Germinal center (tissue), 1 donor: ENCODE data around the gene KRTAP13-2.

ENCODE experiments used
- DNase-seq: peaks from one replicate; pipeline ENCODE4 v3.0.0; 2012; ENCODE audit warnings: mixed read lengths, low spot score

Gene KRTAP13-2

GRCh38 chr21:30372139-30372770 lies at the start of gene KRTAP13-2:
TSS of gene KRTAP13-2 (minus strand) at chr21:30372271. CDS start at chr21:30372213, 58 bp downstream.
- DNase-seq, result no peak

DNA sequence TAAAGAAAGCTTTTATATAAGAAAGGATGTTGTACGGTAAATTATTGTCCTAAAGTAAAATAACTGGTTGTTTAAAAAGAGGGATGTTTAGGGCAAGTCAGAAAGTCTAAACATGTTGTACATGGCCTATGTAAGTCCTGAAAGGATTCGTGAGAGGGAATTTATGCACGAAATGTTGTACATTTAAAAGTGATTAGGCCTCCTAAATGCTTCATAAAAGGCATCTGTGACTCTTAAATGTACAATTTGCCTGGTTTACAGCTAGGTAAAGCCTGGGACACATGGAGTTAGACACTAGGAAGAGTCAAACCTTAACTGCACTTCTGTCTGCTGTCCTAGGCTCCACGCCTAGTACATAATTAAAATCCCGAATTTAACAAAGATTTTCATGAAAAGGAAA lies 43.9 kb upstream of the KRTAP13-2 start:
- no peak for DNase-seq

- DNase-seq, result no peak
These were observed 36.9 kb upstream of the KRTAP13-2 start for GRCh38 chr21:30408782-30409494.

GRCh38 chr21:30395731-30396130 lies 23.7 kb upstream of the KRTAP13-2 start, which contains the start of gene KRTAP13-1:
TSS of gene KRTAP13-1 (plus strand) at chr21:30396031. CDS start at chr21:30396087, 56 bp downstream.
- no peak for DNase-seq

DNA sequence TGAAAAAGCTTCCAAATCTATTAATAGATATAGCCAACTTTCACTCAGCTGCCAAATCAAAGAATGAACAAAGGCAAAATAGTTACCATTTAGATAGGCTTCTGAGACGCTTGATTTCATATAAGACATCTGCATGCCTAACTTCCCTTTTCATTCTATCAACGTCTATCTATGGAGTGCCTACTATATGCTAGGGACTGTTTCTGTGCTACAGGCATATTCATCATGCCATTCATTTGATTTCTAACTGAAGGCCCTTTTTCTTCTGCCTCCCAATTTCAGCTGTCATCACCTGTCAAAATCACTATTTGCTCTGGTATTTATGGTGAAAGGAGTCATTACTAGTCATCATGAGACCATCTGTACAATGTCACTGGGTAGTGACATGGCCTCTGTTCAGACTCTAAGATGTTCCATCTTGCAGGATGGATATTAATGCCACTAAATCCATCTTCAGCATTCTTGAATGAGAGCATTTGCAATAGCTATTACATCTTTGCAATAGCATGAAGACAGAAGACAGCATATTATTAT lies 19.5 kb upstream of the KRTAP13-2 start:
- DNase-seq, result no peak

- no peak for DNase-seq
These were observed 10.1 kb upstream of the KRTAP13-2 start for GRCh38 chr21:30382201-30382600.

- no peak for DNase-seq
These were observed 16.2 kb downstream of the KRTAP13-2 start for GRCh38 chr21:30355906-30356305.

- no peak for DNase-seq
These were observed 17.6 kb downstream of the KRTAP13-2 start for GRCh38 chr21:30354308-30355005.

GRCh38 chr21:30351534-30351933 lies 20.5 kb downstream of the KRTAP13-2 start:
- no peak for DNase-seq

DNA sequence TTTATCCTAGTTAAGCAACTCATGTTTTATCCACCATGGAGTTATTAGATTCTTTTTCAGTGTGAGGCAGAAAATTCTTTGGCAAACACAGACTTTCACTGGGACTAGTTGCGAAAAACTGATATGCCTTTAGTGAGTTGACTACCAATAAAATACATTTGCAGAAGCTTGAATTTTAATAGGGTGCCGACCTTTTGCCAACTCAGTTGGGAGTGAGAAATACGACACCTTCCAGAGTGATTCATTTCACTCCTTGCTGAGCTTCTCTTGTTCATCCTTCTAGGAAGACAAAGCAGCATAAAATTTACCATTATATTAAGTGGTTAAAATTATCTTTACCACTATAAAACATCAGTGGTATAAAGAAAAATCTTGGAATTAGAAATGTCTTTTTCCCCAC lies 22.5 kb downstream of the KRTAP13-2 start:
- no peak for DNase-seq

GRCh38 chr21:30348506-30348905 lies 23.6 kb downstream of the KRTAP13-2 start, which contains the start of gene KRTAP23-1:
TSS of gene KRTAP23-1 (minus strand) at chr21:30348606. CDS start at chr21:30348606, 0 bp downstream.
- DNase-seq, result no peak

- no peak for DNase-seq
These were observed 27.1 kb downstream of the KRTAP13-2 start for GRCh38 chr21:30345014-30345413.

DNA sequence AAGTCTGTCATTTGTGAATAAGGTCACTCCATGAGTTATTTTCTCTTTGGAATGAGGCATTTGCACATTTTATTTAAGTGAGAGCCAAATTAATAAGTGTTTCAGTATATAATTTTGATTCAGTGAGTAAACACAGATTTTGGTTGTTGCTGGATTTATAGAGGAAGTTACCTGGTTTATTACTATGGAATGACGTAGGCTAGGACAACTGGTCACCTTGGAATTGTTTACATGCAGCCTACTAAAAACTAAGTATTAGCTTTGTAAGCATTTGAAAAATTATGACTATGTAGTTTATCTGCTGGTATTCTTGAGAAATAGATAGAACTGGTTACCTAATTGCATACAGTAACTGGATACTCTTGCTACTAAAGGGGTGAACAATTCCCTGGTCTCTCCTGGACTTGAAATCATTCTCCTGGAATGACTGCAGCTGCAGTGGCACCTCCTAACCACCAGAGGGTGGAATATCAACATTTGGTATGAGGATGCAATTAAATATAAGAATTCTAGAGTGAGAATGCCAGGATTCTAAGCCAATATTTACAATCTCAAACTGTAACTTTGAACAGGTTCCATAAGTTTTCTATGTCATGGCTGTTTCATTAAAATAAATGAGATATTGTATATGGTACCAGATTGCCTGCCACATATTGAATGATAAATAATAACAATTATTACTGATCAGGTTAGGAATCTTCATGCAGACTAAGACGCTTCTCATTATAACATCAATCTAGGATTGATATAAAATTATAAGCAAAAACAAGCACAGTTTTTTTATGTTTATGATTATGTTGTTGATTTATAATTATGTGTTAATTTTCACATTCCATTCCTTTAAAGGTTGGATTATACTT lies 31.1 kb downstream of the KRTAP13-2 start:
- no peak for DNase-seq

- DNase-seq, result no peak
These were observed 33.4 kb downstream of the KRTAP13-2 start for GRCh38 chr21:30338717-30339116.

GRCh38 chr21:30337772-30338171 lies 34.3 kb downstream of the KRTAP13-2 start:
- DNase-seq, result no peak

DNA sequence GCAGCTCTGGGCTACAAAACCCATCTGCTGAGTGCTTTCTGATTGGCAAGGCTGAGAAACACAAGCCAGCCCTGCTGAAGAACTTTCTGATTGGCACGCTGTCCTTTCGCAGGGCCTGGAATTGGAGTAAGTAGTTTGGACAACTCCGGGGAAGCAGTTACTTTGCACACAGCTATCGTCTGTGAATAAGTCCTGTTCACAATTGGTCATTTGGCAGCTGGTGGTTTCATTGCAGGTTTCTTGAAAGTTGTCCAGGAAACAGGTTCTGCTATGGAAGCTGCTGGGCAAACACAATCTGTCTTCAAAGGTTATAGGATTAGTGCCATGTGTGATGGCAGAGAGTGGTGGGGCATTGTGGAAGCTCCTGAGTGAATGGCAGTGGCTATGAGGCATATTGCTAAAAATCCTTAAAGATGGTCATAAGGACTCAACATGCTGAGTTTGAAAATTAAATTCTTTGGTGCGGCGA lies 34.8 kb downstream of the KRTAP13-2 start, which contains the start of gene KRTAP27-1:
KRTAP27-1 (minus strand) TSS at position 419 of the 469 bp plus-strand sequence; CDS start at position 393, 26 bp downstream.
- DNase-seq, result no peak

- DNase-seq, result no peak
These were observed 35.5 kb downstream of the KRTAP13-2 start for GRCh38 chr21:30336596-30336995.

DNA sequence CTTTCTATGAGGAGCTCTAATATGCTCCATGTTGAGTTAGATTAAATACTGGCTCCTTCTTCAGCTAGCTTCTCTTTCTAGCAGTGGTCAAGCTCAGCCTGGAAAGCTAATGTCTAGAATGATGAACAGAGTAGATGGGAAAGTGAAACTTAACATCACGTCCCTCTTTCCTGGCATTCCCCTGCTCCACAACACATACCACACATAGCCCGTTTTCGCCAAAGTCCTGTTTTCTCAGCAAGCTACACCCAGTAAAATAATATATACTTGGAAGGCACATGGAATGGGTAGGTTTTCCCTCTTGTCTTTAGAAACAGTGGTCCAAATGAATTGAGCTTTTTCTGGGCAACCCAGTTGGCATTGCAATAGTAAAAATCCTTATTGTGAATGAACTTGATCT lies 38.3 kb downstream of the KRTAP13-2 start:
- no peak for DNase-seq

- no peak for DNase-seq
These were observed 39.4 kb downstream of the KRTAP13-2 start for GRCh38 chr21:30332681-30333080.

DNA sequence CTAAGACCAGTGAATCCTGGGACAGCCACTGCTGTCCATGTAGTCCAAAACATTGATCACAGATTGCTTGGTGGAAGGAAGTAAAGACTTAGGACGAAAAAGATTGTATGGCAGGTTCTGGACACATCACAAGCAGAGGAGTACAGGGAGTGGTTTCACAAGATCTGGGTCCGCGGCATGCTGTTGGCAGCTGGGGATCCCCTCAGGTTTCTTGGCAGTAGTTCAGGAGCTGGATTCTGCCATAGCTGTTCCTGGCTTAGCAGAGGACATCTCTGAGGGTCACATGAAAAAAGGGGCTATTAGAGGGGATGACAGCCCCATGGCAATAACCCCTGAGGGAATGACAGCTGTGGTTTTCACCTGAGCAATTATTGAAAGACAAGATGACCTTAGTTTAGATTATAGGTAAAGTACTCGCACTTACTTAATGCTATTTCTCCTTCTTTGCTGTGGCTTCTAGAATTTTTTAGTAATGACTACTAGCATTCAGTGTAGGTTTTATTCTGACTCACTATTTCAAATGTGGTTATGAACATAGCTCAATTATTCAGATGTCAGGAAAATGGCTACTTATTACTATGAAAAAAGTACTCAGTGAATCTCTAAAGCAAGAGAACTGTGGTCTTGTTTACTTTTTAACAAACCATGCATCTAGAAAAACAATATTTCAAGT lies 42.7 kb downstream of the KRTAP13-2 start:
- DNase-seq, result no peak

GRCh38 chr21:30326390-30326789 lies 45.7 kb downstream of the KRTAP13-2 start:
- DNase-seq, result no peak
